ENCODE measurements around the gene IL5. TPM values are rescaled to one million over a fixed set of nuclear protein-coding genes. Genes with fewer than 3 reads are reported as not detected.

The IL5 gene
- total and polyA plus RNA-seq, 2 of the 13 experiments (the other 11 are each of a cell fraction or from before 2014, with no cell fraction given): not detected

GRCh38 chr5:132495667-132496190 lies 47.6 kb downstream of the IL5 start (continued):
- TF ChIP-seq ZNF589 (CRISPR knock-in tag; conservative IDR thresholded peaks at IDR 0.05): no peak
- no peak for TF ChIP-seq SOX13 (IDR thresholded peaks at IDR 0.05)
- peak in 1 of 2 experiments; percentile 7; a peak in 1 of 4 replicates for TF ChIP-seq SOX13 (CRISPR knock-in tag; conservative IDR thresholded peaks at IDR 0.05 in 1 of 2, IDR thresholded peaks at IDR 0.05 in 1 of 2)
- no peak; the same call in 1 of the 2 replicates for TF ChIP-seq GATA4 (IDR thresholded peaks at IDR 0.05; ENCODE audit: borderline replicate concordance, low read depth)
- peak; percentile 65; the same call in 1 of the 2 replicates for TF ChIP-seq KLF15 (CRISPR knock-in tag; IDR thresholded peaks at IDR 0.05; ENCODE audit: borderline replicate concordance)
- TF ChIP-seq SALL1 (CRISPR knock-in tag; IDR thresholded peaks at IDR 0.05): peak; percentile 72
- peak; percentile 68 for TF ChIP-seq GABPB1 (CRISPR knock-in tag; IDR thresholded peaks at IDR 0.05)
- TF ChIP-seq EP300 (IDR thresholded peaks at IDR 0.05; ENCODE audit: low read depth in 2 of 2, low read length in 2 of 2): peak; percentile 6 to 23; a peak in 1 of 4 replicates
- no peak for TF ChIP-seq EP300 (CRISPR knock-in tag; IDR thresholded peaks at IDR 0.05; ENCODE audit: borderline replicate concordance)
- TF ChIP-seq MED8 (CRISPR knock-in tag; IDR thresholded peaks at IDR 0.05; ENCODE audit: insufficient replicate concordance): peak; percentile 25
- TF ChIP-seq ZNF205 (CRISPR knock-in tag; IDR thresholded peaks at IDR 0.05): peak; percentile 17; the same call in 1 of the 2 replicates
- TF ChIP-seq, protein P1, sequence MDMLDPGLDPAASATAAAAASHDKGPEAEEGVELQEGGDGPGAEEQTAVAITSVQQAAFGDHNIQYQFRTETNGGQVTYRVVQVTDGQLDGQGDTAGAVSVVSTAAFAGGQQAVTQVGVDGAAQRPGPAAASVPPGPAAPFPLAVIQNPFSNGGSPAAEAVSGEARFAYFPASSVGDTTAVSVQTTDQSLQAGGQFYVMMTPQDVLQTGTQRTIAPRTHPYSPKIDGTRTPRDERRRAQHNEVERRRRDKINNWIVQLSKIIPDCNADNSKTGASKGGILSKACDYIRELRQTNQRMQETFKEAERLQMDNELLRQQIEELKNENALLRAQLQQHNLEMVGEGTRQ (IDR thresholded peaks at IDR 0.05; ENCODE audit: low read depth, low read length): no peak
- TF ChIP-seq, protein P1 (CRISPR knock-in tag; IDR thresholded peaks at IDR 0.05; ENCODE audit: borderline replicate concordance): no peak
- TF ChIP-seq HES4 (CRISPR knock-in tag; IDR thresholded peaks at IDR 0.05; ENCODE audit: borderline replicate concordance): no peak
- no peak for TF ChIP-seq IRX3 (CRISPR knock-in tag; IDR thresholded peaks at IDR 0.05; ENCODE audit: borderline replicate concordance, low read depth)
- TF ChIP-seq FOXK1 (CRISPR knock-in tag; IDR thresholded peaks at IDR 0.05; ENCODE audit: borderline replicate concordance, low read depth): no peak
- TF ChIP-seq YY1 (IDR thresholded peaks at IDR 0.05; ENCODE audit: insufficient read depth, insufficient replicate concordance, low read depth, low read length): peak; percentile 51
- TF ChIP-seq, protein P2, sequence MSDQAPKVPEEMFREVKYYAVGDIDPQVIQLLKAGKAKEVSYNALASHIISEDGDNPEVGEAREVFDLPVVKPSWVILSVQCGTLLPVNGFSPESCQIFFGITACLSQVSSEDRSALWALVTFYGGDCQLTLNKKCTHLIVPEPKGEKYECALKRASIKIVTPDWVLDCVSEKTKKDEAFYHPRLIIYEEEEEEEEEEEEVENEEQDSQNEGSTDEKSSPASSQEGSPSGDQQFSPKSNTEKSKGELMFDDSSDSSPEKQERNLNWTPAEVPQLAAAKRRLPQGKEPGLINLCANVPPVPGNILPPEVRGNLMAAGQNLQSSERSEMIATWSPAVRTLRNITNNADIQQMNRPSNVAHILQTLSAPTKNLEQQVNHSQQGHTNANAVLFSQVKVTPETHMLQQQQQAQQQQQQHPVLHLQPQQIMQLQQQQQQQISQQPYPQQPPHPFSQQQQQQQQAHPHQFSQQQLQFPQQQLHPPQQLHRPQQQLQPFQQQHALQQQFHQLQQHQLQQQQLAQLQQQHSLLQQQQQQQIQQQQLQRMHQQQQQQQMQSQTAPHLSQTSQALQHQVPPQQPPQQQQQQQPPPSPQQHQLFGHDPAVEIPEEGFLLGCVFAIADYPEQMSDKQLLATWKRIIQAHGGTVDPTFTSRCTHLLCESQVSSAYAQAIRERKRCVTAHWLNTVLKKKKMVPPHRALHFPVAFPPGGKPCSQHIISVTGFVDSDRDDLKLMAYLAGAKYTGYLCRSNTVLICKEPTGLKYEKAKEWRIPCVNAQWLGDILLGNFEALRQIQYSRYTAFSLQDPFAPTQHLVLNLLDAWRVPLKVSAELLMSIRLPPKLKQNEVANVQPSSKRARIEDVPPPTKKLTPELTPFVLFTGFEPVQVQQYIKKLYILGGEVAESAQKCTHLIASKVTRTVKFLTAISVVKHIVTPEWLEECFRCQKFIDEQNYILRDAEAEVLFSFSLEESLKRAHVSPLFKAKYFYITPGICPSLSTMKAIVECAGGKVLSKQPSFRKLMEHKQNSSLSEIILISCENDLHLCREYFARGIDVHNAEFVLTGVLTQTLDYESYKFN (CRISPR knock-in tag; conservative IDR thresholded peaks at IDR 0.05): peak; percentile 68
- no peak for TF ChIP-seq ZNF124 (CRISPR knock-in tag; IDR thresholded peaks at IDR 0.05)
- no peak for TF ChIP-seq KLF11 (CRISPR knock-in tag; IDR thresholded peaks at IDR 0.05)
- peak; percentile 61 for TF ChIP-seq PHF8 (CRISPR knock-in tag; IDR thresholded peaks at IDR 0.05)
- no peak for TF ChIP-seq ZBTB21 (CRISPR knock-in tag; IDR thresholded peaks at IDR 0.05)

Measured in HepG2 (cell line).